HEK293 (cell line): Measurements from ENCODE around the gene MGAT2.
"Not testable (repeated sequence)": the region's sequence is repeated elsewhere in the genome, so short reads cannot be mapped to it uniquely, and the experiment has no call there.

Experiments used
- ZNF140 ChIP-seq: fragments of 450-650 bp; formaldehyde crosslinking; IDR thresholded peaks from 2 replicates; pipeline ENCODE4 v1.5.1; 2016; ENCODE audit warnings: missing biosample characterization, missing genetic modification characterization
- ZNF214 ChIP-seq: fragments of 450-650 bp; formaldehyde crosslinking; IDR thresholded peaks from 2 replicates; pipeline ENCODE4 v1.5.1; 2017; ENCODE audit warnings: missing biosample characterization, mild to moderate bottlenecking, missing genetic modification characterization, borderline replicate concordance
- ZNF416 ChIP-seq: fragments of 450-650 bp; formaldehyde crosslinking; IDR thresholded peaks from 2 replicates; pipeline ENCODE4 v1.5.1; 2016; ENCODE audit warnings: missing biosample characterization, missing genetic modification characterization
- ZSCAN30 ChIP-seq: fragments of 450-650 bp; IDR thresholded peaks from 2 replicates; pipeline ENCODE4 v1.5.1; 2018; ENCODE audit warnings: missing biosample characterization, mild to moderate bottlenecking, missing genetic modification characterization, moderate library complexity
- TF ChIP-seq, protein P1 (sequence below): fragments of 450-650 bp; formaldehyde crosslinking; IDR thresholded peaks from 2 replicates; pipeline ENCODE4 v1.5.1; 2016; ENCODE audit warnings: missing biosample characterization, missing genetic modification characterization

DNA sequence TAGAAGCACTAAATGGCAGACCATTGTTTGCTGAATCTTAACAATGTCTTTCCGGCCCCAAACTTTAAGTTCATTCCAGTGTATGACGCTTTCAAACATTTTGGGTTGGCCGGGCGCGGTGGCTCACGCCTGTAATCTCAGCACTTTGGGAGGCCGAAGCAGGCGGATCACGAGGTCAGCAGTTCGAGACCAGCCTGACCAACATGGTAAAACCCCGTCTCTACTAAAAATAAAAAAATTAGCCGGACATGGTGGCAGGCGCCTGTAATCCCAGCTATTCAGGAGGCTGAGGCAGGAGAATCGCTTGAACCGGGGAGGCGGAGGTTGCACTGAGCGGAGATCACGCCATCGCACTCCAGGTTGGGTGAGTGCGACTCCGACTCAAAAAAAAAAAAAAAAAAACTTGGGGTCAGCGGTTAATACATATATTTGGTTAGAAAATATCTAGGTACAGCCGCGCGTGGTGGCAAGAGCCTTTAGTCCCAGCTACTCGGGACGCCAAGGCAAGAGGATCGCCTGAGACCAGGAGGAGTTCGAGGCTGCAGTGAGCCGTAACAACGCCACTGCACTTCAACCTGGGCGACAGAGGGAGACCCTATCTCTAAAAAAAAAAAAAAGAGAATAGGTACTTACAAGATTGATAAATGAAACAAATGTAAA, 35.5 kb upstream of the MGAT2 start:
- not testable (repeated sequence) for TF ChIP-seq ZSCAN30; ZNF214 (tag by site-specific recombination); ZNF140 (tag by site-specific recombination); ZNF416 (tag by site-specific recombination)
- TF ChIP-seq, protein P1, sequence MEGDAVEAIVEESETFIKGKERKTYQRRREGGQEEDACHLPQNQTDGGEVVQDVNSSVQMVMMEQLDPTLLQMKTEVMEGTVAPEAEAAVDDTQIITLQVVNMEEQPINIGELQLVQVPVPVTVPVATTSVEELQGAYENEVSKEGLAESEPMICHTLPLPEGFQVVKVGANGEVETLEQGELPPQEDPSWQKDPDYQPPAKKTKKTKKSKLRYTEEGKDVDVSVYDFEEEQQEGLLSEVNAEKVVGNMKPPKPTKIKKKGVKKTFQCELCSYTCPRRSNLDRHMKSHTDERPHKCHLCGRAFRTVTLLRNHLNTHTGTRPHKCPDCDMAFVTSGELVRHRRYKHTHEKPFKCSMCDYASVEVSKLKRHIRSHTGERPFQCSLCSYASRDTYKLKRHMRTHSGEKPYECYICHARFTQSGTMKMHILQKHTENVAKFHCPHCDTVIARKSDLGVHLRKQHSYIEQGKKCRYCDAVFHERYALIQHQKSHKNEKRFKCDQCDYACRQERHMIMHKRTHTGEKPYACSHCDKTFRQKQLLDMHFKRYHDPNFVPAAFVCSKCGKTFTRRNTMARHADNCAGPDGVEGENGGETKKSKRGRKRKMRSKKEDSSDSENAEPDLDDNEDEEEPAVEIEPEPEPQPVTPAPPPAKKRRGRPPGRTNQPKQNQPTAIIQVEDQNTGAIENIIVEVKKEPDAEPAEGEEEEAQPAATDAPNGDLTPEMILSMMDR (tag by site-specific recombination) = not testable (repeated sequence)
